H1 (cell line): ENCODE results near the gene PRRX1.

Source experiments
- ATF3 ChIP-seq: IDR thresholded peaks from 2 replicates; pipeline ENCODE4 v1.6.1; 2011; ENCODE audit warnings: low read depth, mild to moderate bottlenecking, low read length; ENCODE audit not compliant: insufficient read depth
- CTCF ChIP-seq, 3 experiments: IDR thresholded peaks; 1 replicate in 2 of 3; 2 replicates in 1 of 3; pipeline versions ENCODE4 v1.5.1 to v1.6.1; 2011; ENCODE audit warnings: low read length in 3 of 3, mild to moderate bottlenecking in 3 of 3, inconsistent platforms in 2 of 3, low read depth in 1 of 3, moderate library complexity in 1 of 3; ENCODE audit not compliant: insufficient read depth in 1 of 3; ENCODE audit errors: control extremely low read depth in 1 of 3
- EP300 ChIP-seq, 2 experiments: IDR thresholded peaks; 1 replicate in 1 of 2; 2 replicates in 1 of 2; pipeline ENCODE4 v1.6.1; 2011 to 2012; ENCODE audit warnings: low read depth in 2 of 2, low read length in 2 of 2, mild to moderate bottlenecking in 2 of 2, borderline replicate concordance in 1 of 2, inconsistent platforms in 1 of 2, moderate library complexity in 1 of 2
- MAFK ChIP-seq: IDR thresholded peaks from 2 replicates; pipeline ENCODE4 v1.6.1; 2012; ENCODE audit warnings: low read depth, mild to moderate bottlenecking, improper control_type of control experiment, low read length
- NRF1 ChIP-seq: IDR thresholded peaks from 2 replicates; pipeline ENCODE4 v1.6.1; 2011; ENCODE audit warnings: mild to moderate bottlenecking, low read depth, low read length, improper control_type of control experiment
- POLR2A ChIP-seq, 2 experiments: IDR thresholded peaks; 1 replicate in 1 of 2; 2 replicates in 1 of 2; pipeline ENCODE4 v1.6.1; 2011; ENCODE audit warnings: low read depth in 2 of 2, low read length in 2 of 2, mild to moderate bottlenecking in 2 of 2; ENCODE audit errors: control extremely low read depth in 1 of 2
- POLR2AphosphoS5 ChIP-seq: IDR thresholded peaks from 2 replicates; pipeline ENCODE4 v1.6.1; 2011; ENCODE audit warnings: low read depth, low read length
- SIN3A ChIP-seq, 2 experiments: IDR thresholded peaks in 1 of 2; conservative IDR thresholded peaks in 1 of 2; 2 replicates each; pipeline ENCODE4 v1.6.1; 2011 to 2012; ENCODE audit warnings: low read length in 2 of 2, improper control_type of control experiment in 1 of 2, low read depth in 1 of 2, mild to moderate bottlenecking in 1 of 2
- SP1 ChIP-seq: IDR thresholded peaks from 2 replicates; pipeline ENCODE4 v1.6.1; 2011; ENCODE audit warnings: low read depth, low read length
- TAF1 ChIP-seq: IDR thresholded peaks from 2 replicates; pipeline ENCODE4 v1.6.1; 2011; ENCODE audit warnings: mild to moderate bottlenecking, low read depth, low read length
- TF ChIP-seq, protein P1 (sequence below): IDR thresholded peaks from 2 replicates; pipeline ENCODE4 v1.6.1; 2011; ENCODE audit warnings: low read length, improper control_type of control experiment

GRCh38 chr1:170660871-170661645 lies 2.9 kb upstream of the PRRX1 start:
- TF ChIP-seq POLR2A (IDR thresholded peaks at IDR 0.05; ENCODE audit: control extremely low read depth in 1 of 2, low read depth in 2 of 2, low read length in 2 of 2) (no peak), TAF1 (no peak), NRF1 (no peak), MAFK (no peak), SP1 (no peak), CTCF (IDR thresholded peaks at IDR 0.05; ENCODE audit: control extremely low read depth in 1 of 3, insufficient read depth in 1 of 3, low read depth in 1 of 3, low read length in 3 of 3) (no peak), EP300 (IDR thresholded peaks at IDR 0.05; ENCODE audit: borderline replicate concordance in 1 of 2, low read depth in 2 of 2, low read length in 2 of 2) (no peak), SIN3A (conservative IDR thresholded peaks at IDR 0.05 in 1 of 2, IDR thresholded peaks at IDR 0.05 in 1 of 2; ENCODE audit: low read depth in 1 of 2, low read length in 2 of 2) (no peak), POLR2AphosphoS5 (no peak), ATF3 (no peak)
- TF ChIP-seq, protein P1, sequence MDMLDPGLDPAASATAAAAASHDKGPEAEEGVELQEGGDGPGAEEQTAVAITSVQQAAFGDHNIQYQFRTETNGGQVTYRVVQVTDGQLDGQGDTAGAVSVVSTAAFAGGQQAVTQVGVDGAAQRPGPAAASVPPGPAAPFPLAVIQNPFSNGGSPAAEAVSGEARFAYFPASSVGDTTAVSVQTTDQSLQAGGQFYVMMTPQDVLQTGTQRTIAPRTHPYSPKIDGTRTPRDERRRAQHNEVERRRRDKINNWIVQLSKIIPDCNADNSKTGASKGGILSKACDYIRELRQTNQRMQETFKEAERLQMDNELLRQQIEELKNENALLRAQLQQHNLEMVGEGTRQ = no peak
